HCT116 (cell line): ENCODE results near the gene SLC4A11. TPM values are rescaled to one million over a fixed set of nuclear protein-coding genes. Genes with fewer than 3 reads are reported as not detected.

Source experiments
- ATAC-seq: fragments of 200-7000 bp; cut with Tn5 transposase; 2 replicates; pipeline ENCODE4 v1.9.1; 2020; ENCODE audit warnings: mild to moderate bottlenecking, moderate library complexity
- BruUV-seq: library from RNA; stranded (reverse); fragments of 400-500 nt; replicated peaks from 2 replicates; lab custom pipeline; 2021; lab: Mats Ljungman, UMichigan
- CTCF ChIA-PET: fragments of 300-600 bp; sonication (Branson Sonifier 250); formaldehyde crosslinking; loops from one replicate; lab custom pipeline; 2021; ENCODE audit warnings: antibody characterized with exemption; lab: Charles Lee
- POLR2A ChIA-PET: fragments of 300-600, 350-600 bp; sonication (Branson Sonifier 250); formaldehyde crosslinking; loops from one replicate; lab custom pipeline; 2021; ENCODE audit warnings: antibody characterized with exemption; lab: Charles Lee
- RAD21 ChIA-PET, 2 experiments: fragments of 300-600 bp; sonication (Branson Sonifier 250); formaldehyde crosslinking; loops; one replicate each; lab custom pipeline; 2023; ENCODE audit warnings: low total read pairs in 2 of 2; ENCODE audit not compliant: uncharacterized antibody in 2 of 2, unreplicated experiment in 2 of 2, low non-redundant PET in 1 of 2; lab: Charles Lee
- DNase-seq: peaks from one replicate; pipeline ENCODE4 v3.0.0-alpha.2; 2010; ENCODE audit warnings: low read depth, low spot score
- H2AFZ ChIP-seq: fragments of 200-600 bp; shearing (Covaris generic), sonication (generic); 2 replicates; pipeline ENCODE4 v1.6.1; 2017; ENCODE audit warnings: low read depth, mixed run types, mixed read lengths, antibody characterized with exemption, low read length; ENCODE audit not compliant: poor library complexity, severe bottlenecking
- H3K27ac ChIP-seq: 2 replicates; pipeline ENCODE4 v1.5.1; 2012; ENCODE audit warnings: low read depth, low read length
- H3K27me3 ChIP-seq: fragments of 200-600 bp; sonication (generic); 2 replicates; pipeline ENCODE4 v1.6.1; 2016; ENCODE audit warnings: mixed run types, low read length, mixed read lengths; ENCODE audit not compliant: insufficient read depth
- H3K36me3 ChIP-seq, 2 experiments: fragments of 200-500 bp in 1 of 2; fragments of 200-600 bp in 1 of 2; sonication (Bioruptor generic) in 1 of 2; sonication (generic) in 1 of 2; 2 replicates each; pipeline versions ENCODE4 v1.5.1 to v1.6.1; 2014 to 2016; ENCODE audit warnings: low read length in 2 of 2, inconsistent platforms in 1 of 2, mixed read lengths in 1 of 2, mixed run types in 1 of 2; ENCODE audit not compliant: insufficient read depth in 2 of 2, control insufficient read depth in 1 of 2
- H3K4me1 ChIP-seq, 2 experiments: fragments of 200-600 bp in 1 of 2; sonication (generic) in 1 of 2; 2 replicates each; pipeline versions ENCODE4 v1.5.1 to v1.6.1; 2012 to 2017; ENCODE audit warnings: low read length in 2 of 2, inconsistent platforms in 1 of 2, mild to moderate bottlenecking in 1 of 2, mixed read lengths in 1 of 2, mixed run types in 1 of 2, moderate library complexity in 1 of 2; ENCODE audit not compliant: insufficient read depth in 2 of 2, control insufficient read depth in 1 of 2
- H3K4me2 ChIP-seq: fragments of 200-600 bp; sonication (generic); 2 replicates; pipeline ENCODE4 v1.6.1; 2017; ENCODE audit warnings: mixed run types, low read length, mixed read lengths
- H3K4me3 ChIP-seq, 2 experiments: fragments of 200-600 bp in 1 of 2; sonication (generic) in 1 of 2; replicated peaks in 1 of 2; 2 replicates each; pipeline ENCODE4 v1.5.1; 2011 to 2016; ENCODE audit warnings: low read length in 2 of 2, control low read depth in 1 of 2, low read depth in 1 of 2, mild to moderate bottlenecking in 1 of 2, mixed read lengths in 1 of 2, mixed run types in 1 of 2
- H3K79me2 ChIP-seq: fragments of 200-600 bp; sonication (generic); 2 replicates; pipeline ENCODE4 v1.6.1; 2017; ENCODE audit warnings: mild to moderate bottlenecking, mixed run types, low read length, moderate library complexity, mixed read lengths; ENCODE audit not compliant: insufficient read depth
- H3K9ac ChIP-seq: fragments of 200-600 bp; sonication (generic); 2 replicates; pipeline ENCODE4 v1.6.1; 2016; ENCODE audit warnings: low read length, mixed read lengths
- H3K9me2 ChIP-seq: fragments of 200-600 bp; sonication (generic), shearing (Covaris generic); 2 replicates; pipeline ENCODE4 v1.6.1; 2017; ENCODE audit warnings: mixed run types, mild to moderate bottlenecking, moderate library complexity; ENCODE audit not compliant: insufficient read depth
- H3K9me3 ChIP-seq, 2 experiments: fragments of 200-500 bp in 1 of 2; fragments of 200-600 bp in 1 of 2; sonication (Bioruptor generic) in 1 of 2; sonication (generic) in 1 of 2; 2 replicates each; pipeline ENCODE4 v1.6.1; 2014 to 2017; ENCODE audit warnings: low read length in 2 of 2, mixed read lengths in 2 of 2, inconsistent platforms in 1 of 2, low read depth in 1 of 2, mild to moderate bottlenecking in 1 of 2, mixed run types in 1 of 2, moderate library complexity in 1 of 2; ENCODE audit not compliant: control insufficient read depth in 1 of 2, insufficient read depth in 1 of 2
- H4K20me1 ChIP-seq: fragments of 200-600 bp; sonication (generic), shearing (Covaris generic); 2 replicates; pipeline ENCODE4 v1.6.1; 2017; ENCODE audit warnings: mixed run types, mild to moderate bottlenecking, moderate library complexity; ENCODE audit not compliant: insufficient read depth
- CBX3 ChIP-seq: IDR thresholded peaks from 2 replicates; pipeline ENCODE4 v1.6.1; 2012; ENCODE audit warnings: low read depth
- EGR1 ChIP-seq: IDR thresholded peaks from 2 replicates; pipeline ENCODE4 v1.6.1; 2012; ENCODE audit warnings: low read depth
- ELF1 ChIP-seq: IDR thresholded peaks from 2 replicates; pipeline ENCODE4 v1.6.1; 2012; ENCODE audit warnings: low read depth, borderline replicate concordance
- EZH2 ChIP-seq: fragments of 200-600 bp; sonication (generic); IDR thresholded peaks from 2 replicates; pipeline ENCODE4 v1.6.1; 2017; ENCODE audit warnings: antibody characterized with exemption, mixed run types
- EZH2phosphoT487 ChIP-seq: fragments of 200-600 bp; IDR thresholded peaks from 2 replicates; pipeline ENCODE4 v1.6.1; 2018; ENCODE audit warnings: antibody characterized with exemption, borderline replicate concordance
- FOSL1 ChIP-seq: IDR thresholded peaks from 2 replicates; pipeline ENCODE4 v1.6.1; 2012; ENCODE audit warnings: low read depth
- JUND ChIP-seq: IDR thresholded peaks from 2 replicates; pipeline ENCODE4 v1.6.1; 2012
- POLR2A ChIP-seq: IDR thresholded peaks from 2 replicates; pipeline ENCODE4 v1.7.0; 2011; ENCODE audit warnings: borderline replicate concordance; ENCODE audit not compliant: insufficient read depth, insufficient read length; ENCODE audit errors: extremely low read depth
- POLR2AphosphoS5 ChIP-seq: IDR thresholded peaks from 2 replicates; pipeline ENCODE4 v1.6.1; 2011; ENCODE audit warnings: mild to moderate bottlenecking, low read depth, low read length, moderate library complexity
- RAD21 ChIP-seq: IDR thresholded peaks from 2 replicates; pipeline ENCODE4 v1.6.1; 2012; ENCODE audit warnings: low read depth, mild to moderate bottlenecking
- SIN3A ChIP-seq: IDR thresholded peaks from 2 replicates; pipeline ENCODE4 v1.6.1; 2012; ENCODE audit warnings: low read depth
- TCF7L2 ChIP-seq: IDR thresholded peaks from 2 replicates; pipeline ENCODE4 v1.7.0; 2011; ENCODE audit warnings: borderline replicate concordance, inconsistent platforms; ENCODE audit not compliant: insufficient read depth, insufficient read length; ENCODE audit errors: extremely low read depth
- ZFX ChIP-seq: fragments of 450-650 bp; IDR thresholded peaks from 2 replicates; pipeline ENCODE4 v1.6.1; 2017
- ZNF274 ChIP-seq: fragments of 200-500 bp; sonication (Bioruptor generic); IDR thresholded peaks from 2 replicates; pipeline ENCODE4 v1.6.1; 2014; ENCODE audit warnings: mild to moderate bottlenecking, low read depth, low read length, inconsistent platforms
- intact Hi-C: fragments of 100-400 bp; cut with micrococcal nuclease; formaldehyde crosslinking; loops from 2 replicates; pipeline ENCODE4 v1.10.0; 2022
- total RNA-seq: library from RNA; stranded (reverse); gene quantifications from one replicate; pipeline ENCODE4 v1.2.1, GENCODE V29; 2021; ENCODE audit not compliant: unreplicated experiment
- TF ChIP-seq, protein P1 (sequence below): IDR thresholded peaks from 2 replicates; pipeline ENCODE4 v1.6.1; 2011; ENCODE audit warnings: mild to moderate bottlenecking, low read length, moderate library complexity; ENCODE audit not compliant: insufficient replicate concordance; ENCODE audit errors: extremely low read depth
- TF ChIP-seq, protein P2 (sequence below): IDR thresholded peaks from 2 replicates; pipeline ENCODE4 v1.6.1; 2012
- TF ChIP-seq, protein P3 (sequence below), 3 experiments: fragments of 200-600 bp in 1 of 3; sonication (generic) in 1 of 3; IDR thresholded peaks in 2 of 3; conservative IDR thresholded peaks in 1 of 3; 2 replicates each; pipeline ENCODE4 v1.5.1; 2012 to 2017; ENCODE audit warnings: low read depth in 2 of 3, low read length in 2 of 3, antibody characterized with exemption in 1 of 3, borderline replicate concordance in 1 of 3, control low read depth in 1 of 3, mild to moderate bottlenecking in 1 of 3, mixed read lengths in 1 of 3, mixed run types in 1 of 3, moderate library complexity in 1 of 3; ENCODE audit not compliant: insufficient read depth in 1 of 3
- TF ChIP-seq, protein P4 (sequence below): IDR thresholded peaks from 2 replicates; pipeline ENCODE4 v1.6.1; 2012

SLC4A11 gene
- total RNA-seq, 1 experiment from 2014 or later, result 22.7 TPM

DNA sequence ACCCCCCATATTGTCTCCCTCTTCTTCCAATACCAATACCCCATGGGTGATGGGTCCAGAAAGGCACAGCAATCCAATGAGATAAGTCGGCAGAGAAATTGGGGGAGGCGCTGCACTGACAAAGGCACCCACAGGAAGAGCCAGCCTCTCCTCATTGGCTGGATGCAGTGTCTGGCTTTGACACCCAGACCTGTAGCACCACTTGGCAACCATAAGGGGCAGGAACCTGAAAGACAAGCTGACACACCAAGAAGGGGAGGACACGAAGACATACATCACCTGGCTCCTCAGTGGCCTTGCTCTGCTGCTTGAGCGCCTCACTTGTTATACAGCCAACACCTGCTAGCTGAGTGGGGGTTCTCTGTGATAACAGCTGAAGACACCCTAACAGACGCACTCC is 19.4 kb upstream of the SLC4A11 start:
- Histone ChIP-seq H3K27me3 (no peaks in the 10 kb centered on the region), H3K9ac (no peak overlapping the region), H3K27ac (no peak overlapping the region), H3K9me2 (no peaks in the 10 kb centered on the region), H4K20me1 (no peaks in the 10 kb centered on the region), H2AFZ (no peak overlapping the region), H3K36me3 (peaks cover 0 to 2% of the 10 kb centered on the region in 2 experiments; a peak in 1 of 4 replicates), H3K4me2 (no peak overlapping the region), H3K79me2 (no peaks in the 10 kb centered on the region), H3K4me1 (no peaks in the 10 kb centered on the region), H3K9me3 (no peaks in the 10 kb centered on the region), H3K4me3 (no peak overlapping the region)
- BruUV-seq, result no TSS peak
- DNase-seq (no peak), ATAC-seq (no peak)
- CTCF ChIA-PET, result interaction anchor here (1.4 kb wide), 1 partner anchor 11 kb away, joined by 4 read pairs; no protein-coding TSS in a partner anchor
- RAD21 ChIA-PET, result no interaction called here
- intact Hi-C loops, result no loop called here
- TF ChIP-seq CBX3, result no peak
- TF ChIP-seq ZFX, result no peak
- TF ChIP-seq, protein P1, sequence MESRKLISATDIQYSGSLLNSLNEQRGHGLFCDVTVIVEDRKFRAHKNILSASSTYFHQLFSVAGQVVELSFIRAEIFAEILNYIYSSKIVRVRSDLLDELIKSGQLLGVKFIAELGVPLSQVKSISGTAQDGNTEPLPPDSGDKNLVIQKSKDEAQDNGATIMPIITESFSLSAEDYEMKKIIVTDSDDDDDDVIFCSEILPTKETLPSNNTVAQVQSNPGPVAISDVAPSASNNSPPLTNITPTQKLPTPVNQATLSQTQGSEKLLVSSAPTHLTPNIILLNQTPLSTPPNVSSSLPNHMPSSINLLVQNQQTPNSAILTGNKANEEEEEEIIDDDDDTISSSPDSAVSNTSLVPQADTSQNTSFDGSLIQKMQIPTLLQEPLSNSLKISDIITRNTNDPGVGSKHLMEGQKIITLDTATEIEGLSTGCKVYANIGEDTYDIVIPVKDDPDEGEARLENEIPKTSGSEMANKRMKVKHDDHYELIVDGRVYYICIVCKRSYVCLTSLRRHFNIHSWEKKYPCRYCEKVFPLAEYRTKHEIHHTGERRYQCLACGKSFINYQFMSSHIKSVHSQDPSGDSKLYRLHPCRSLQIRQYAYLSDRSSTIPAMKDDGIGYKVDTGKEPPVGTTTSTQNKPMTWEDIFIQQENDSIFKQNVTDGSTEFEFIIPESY, result no peak
- TF ChIP-seq EGR1, result no peak
- TF ChIP-seq, protein P2, sequence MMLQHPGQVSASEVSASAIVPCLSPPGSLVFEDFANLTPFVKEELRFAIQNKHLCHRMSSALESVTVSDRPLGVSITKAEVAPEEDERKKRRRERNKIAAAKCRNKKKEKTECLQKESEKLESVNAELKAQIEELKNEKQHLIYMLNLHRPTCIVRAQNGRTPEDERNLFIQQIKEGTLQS, result no peak
- no peak for TF ChIP-seq ZNF274
- TF ChIP-seq, protein P3, sequence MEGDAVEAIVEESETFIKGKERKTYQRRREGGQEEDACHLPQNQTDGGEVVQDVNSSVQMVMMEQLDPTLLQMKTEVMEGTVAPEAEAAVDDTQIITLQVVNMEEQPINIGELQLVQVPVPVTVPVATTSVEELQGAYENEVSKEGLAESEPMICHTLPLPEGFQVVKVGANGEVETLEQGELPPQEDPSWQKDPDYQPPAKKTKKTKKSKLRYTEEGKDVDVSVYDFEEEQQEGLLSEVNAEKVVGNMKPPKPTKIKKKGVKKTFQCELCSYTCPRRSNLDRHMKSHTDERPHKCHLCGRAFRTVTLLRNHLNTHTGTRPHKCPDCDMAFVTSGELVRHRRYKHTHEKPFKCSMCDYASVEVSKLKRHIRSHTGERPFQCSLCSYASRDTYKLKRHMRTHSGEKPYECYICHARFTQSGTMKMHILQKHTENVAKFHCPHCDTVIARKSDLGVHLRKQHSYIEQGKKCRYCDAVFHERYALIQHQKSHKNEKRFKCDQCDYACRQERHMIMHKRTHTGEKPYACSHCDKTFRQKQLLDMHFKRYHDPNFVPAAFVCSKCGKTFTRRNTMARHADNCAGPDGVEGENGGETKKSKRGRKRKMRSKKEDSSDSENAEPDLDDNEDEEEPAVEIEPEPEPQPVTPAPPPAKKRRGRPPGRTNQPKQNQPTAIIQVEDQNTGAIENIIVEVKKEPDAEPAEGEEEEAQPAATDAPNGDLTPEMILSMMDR (IDR thresholded peaks at IDR 0.05 in 2 of 3, conservative IDR thresholded peaks at IDR 0.05 in 1 of 3; ENCODE audit: borderline replicate concordance in 1 of 3, insufficient read depth in 1 of 3, low read depth in 2 of 3, low read length in 2 of 3), result no peak
- TF ChIP-seq EZH2, result no peak
- TF ChIP-seq, protein P4, sequence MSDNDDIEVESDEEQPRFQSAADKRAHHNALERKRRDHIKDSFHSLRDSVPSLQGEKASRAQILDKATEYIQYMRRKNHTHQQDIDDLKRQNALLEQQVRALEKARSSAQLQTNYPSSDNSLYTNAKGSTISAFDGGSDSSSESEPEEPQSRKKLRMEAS, result no peak
- TF ChIP-seq FOSL1, result no peak
- TF ChIP-seq JUND, result no peak
- no peak for TF ChIP-seq RAD21
- TF ChIP-seq EZH2phosphoT487, result no peak
- TF ChIP-seq ELF1, result no peak
- no peak for TF ChIP-seq POLR2A
- no peak for TF ChIP-seq TCF7L2
- no peak for TF ChIP-seq SIN3A
- TF ChIP-seq POLR2AphosphoS5, result no peak
- POLR2A ChIA-PET, result no interaction called here
